Fibroblast of pulmonary artery (primary cell): ENCODE results near the gene SREK1.

Source experiments
- DNase-seq: peaks from one replicate; pipeline ENCODE4 v3.0.0-alpha.2; 2010; ENCODE audit warnings: low read depth
- H3K4me3 ChIP-seq: replicated peaks from 2 replicates; pipeline ENCODE4 v1.5.1; 2011; ENCODE audit warnings: low read depth, mild to moderate bottlenecking, control low read depth, low read length, moderate library complexity
- TF ChIP-seq, protein P1 (sequence below): IDR thresholded peaks from 2 replicates; pipeline ENCODE4 v1.5.1; 2011; ENCODE audit warnings: mild to moderate bottlenecking, control low read depth, low read length, inconsistent platforms; ENCODE audit errors: missing control alignments

Gene SREK1

DNA sequence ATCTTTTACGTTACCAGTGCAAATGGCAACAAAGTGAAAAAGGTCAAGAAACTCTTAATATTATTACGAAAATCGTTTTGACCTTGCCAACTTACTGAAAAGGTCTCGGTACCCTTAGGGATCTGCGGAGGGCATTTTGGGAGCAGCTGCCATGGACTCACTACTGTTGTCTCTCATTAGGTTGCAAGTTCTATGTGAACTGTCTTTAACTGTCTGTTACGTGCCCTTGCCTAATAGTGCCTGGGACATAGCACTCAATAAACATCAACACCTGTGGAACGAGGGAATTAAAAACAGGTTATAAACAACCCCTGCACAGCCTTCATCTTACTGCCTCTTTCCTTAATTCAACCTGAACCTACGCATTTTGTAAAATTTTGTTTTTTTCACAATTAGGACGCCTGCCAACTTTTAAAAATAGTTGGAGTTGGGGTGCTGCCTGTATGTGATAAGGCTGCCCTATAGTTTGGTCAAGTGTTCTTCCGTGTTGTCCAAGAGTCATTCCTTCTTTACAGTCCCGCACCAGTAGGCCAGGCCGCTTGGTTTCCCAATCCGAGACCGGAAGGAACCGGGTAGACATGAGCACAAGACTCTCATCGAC, 527 bp upstream of the SREK1 start:
- peak overlapping the region; percentile 79 for H3K4me3 ChIP-seq
- TF ChIP-seq, protein P1, sequence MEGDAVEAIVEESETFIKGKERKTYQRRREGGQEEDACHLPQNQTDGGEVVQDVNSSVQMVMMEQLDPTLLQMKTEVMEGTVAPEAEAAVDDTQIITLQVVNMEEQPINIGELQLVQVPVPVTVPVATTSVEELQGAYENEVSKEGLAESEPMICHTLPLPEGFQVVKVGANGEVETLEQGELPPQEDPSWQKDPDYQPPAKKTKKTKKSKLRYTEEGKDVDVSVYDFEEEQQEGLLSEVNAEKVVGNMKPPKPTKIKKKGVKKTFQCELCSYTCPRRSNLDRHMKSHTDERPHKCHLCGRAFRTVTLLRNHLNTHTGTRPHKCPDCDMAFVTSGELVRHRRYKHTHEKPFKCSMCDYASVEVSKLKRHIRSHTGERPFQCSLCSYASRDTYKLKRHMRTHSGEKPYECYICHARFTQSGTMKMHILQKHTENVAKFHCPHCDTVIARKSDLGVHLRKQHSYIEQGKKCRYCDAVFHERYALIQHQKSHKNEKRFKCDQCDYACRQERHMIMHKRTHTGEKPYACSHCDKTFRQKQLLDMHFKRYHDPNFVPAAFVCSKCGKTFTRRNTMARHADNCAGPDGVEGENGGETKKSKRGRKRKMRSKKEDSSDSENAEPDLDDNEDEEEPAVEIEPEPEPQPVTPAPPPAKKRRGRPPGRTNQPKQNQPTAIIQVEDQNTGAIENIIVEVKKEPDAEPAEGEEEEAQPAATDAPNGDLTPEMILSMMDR, result no peak
- DNase-seq, result no peak

DNA sequence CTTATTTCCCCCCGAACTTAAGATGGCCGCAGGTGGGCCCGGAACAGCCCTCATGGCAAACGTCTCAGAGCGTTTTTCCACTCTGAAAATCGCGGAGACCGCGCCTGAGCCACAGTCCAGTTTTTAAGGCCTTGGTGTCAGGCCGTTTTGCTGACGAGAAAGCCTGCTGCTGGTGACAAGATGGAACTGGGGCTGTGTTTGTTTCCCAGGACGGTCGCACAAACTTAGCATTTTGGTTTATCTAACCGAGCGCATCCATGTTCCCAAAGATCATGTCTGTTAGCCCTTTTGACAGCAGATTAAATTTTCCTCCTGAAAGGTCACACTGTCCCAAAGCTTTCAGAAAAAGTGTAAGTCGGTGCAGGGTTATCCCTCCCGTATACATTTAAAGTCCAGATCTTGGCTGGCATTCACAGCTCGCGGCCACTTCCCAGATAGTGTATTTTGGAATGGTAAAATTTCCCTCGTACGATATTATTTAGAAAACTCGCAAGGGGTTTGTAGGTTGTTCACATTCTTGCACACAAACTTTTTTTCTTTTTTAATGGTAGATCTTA, 812 bp downstream of the SREK1 start:
- TF ChIP-seq, protein P1, result no peak
- peak overlapping the region; percentile 79 for H3K4me3 ChIP-seq
- DNase-seq, result no peak

DNA sequence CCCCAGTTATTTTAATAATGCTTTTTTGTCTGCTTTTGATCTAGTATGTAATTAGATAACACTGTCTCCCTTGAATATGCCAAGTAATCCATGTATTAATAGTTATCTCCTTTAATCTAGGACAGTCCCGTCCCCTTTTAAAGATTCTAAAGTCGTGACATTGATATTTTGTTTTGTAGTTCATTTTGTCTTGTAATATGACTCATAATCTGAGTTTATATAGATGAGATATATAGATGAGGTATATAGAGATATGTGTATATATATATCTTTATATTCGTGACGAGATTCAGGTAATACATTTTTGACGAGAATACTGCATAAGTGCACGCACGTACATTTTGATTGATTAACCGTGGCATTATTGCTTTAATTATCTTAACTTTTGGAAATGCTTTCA, 1.6 kb downstream of the SREK1 start:
- TF ChIP-seq, protein P1, result no peak
- H3K4me3 ChIP-seq, result peak overlapping the region; percentile 79
- DNase-seq, result no peak

DNA sequence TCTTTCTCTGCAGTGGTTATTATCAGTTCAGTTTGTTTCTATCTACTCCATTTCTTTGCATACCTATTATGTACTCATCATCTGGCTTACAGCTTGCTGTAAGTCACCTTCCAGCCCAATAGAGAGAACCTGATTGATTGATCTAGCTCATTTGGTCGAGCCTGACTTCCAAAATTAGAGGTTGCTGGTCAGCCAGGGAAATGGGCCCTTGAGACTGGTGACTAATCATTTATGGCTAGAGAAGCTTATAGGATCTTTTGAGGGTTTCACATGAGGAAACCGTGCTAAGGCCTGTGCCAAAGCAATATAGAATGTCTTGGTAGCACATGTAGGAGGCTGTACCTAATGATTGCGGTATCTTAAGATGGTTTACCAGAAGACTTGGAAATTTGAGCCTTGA, 5.8 kb downstream of the SREK1 start:
- no peak for DNase-seq
- TF ChIP-seq, protein P1, result no peak
- no peak overlapping the region for H3K4me3 ChIP-seq

DNA sequence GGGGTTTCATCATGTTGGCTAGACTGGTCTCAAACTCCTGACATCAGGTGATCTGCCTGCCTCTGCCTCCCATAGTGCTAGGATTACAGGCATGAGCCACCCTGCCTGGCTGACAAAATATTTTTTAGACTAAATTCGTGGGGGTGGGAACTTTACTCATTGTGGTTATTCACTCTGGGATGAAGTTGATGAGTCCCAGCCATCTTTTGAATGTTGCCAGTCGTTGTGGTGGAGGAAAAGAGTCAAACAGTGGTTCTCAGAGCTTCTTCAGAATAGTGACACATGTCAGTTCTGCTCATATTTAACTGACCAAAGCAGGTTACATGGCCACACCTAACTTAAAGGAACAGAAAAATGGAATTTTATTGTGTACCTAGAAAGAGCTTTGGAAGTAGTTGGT, 6.9 kb downstream of the SREK1 start:
- TF ChIP-seq, protein P1, result no peak
- no peak for DNase-seq
- no peak overlapping the region for H3K4me3 ChIP-seq

DNA sequence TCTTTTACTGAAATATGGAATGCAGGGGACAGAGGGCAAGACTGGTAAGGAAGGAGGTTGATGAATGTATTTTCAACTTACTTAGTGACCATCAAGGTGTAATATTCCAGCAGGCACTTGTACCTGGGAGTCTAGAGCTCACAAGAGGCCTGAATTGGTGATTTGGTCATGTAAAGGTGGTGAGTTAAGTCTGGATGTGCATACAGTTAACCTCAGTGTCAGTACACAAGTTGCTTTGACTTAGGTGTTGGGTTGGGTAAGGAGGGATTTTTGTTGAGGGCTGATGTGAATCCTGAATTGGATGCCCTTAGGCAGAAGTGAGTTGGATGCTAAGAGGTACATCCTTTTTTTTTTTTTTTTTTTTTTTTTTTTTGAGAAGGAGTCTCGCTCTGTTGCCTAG, 7.4 kb downstream of the SREK1 start:
- H3K4me3 ChIP-seq, result no peak overlapping the region
- TF ChIP-seq, protein P1, result no peak
- no peak for DNase-seq

DNA sequence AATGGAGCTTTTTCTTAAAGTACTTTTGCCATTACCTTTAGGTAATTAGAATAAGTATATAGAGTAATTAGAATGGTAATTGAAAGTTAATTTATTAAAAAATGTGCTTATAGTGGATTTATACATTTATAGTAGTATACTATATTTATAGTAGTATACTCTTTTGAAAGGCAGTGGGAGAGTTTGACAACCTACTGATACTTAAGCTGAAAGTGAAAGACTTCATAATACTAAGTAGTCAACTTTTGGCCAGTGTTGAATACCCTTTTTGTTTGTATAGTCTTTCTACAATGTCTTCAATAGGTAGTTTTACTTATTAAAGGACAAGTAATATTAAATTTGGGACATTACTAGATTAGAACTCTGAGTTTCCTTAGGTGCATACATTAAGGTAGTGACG, 12.9 kb downstream of the SREK1 start:
- no peak overlapping the region for H3K4me3 ChIP-seq
- no peak for DNase-seq
- TF ChIP-seq, protein P1, result no peak
